ENCODE measurements around the gene HEATR5A.
"Not testable (repeated sequence)": the region's sequence is repeated elsewhere in the genome, so short reads cannot be mapped to it uniquely, and the experiment has no call there.

The HEATR5A gene

GRCh38 chr14:31363331-31364073, 56.8 kb downstream of the HEATR5A start:
- no peak overlapping the region for H3K9ac ChIP-seq (ENCODE audit: low read depth in 1 of 2, low read length in 2 of 2)
- no peak overlapping the region for H3K4me3 ChIP-seq (ENCODE audit: low read length in 2 of 2)
- no peaks in the 10 kb centered on the region for H3K27me3 ChIP-seq (ENCODE audit: control insufficient read depth in 2 of 2, insufficient read depth in 2 of 2, low read length in 2 of 2)
- no peaks in the 10 kb centered on the region for H3K9me3 ChIP-seq (ENCODE audit: control insufficient read depth in 2 of 2, low read length in 2 of 2)
- no peaks in the 10 kb centered on the region for H3K4me1 ChIP-seq (ENCODE audit: control insufficient read depth in 2 of 2, insufficient read depth in 2 of 2, low read length in 2 of 2)
- H3K36me3 ChIP-seq (ENCODE audit: control insufficient read depth in 2 of 2, insufficient read depth in 2 of 2, low read length in 2 of 2): peaks cover 18 to 29% of the 10 kb centered on the region in 2 donors
- no peak overlapping the region for H3K27ac ChIP-seq (ENCODE audit: low read depth in 2 of 2, low read length in 2 of 2)

- Histone ChIP-seq H3K27ac (ENCODE audit: low read depth in 2 of 2, low read length in 2 of 2) (no peak overlapping the region), H3K4me3 (ENCODE audit: low read length in 2 of 2) (no peak overlapping the region), H3K9ac (ENCODE audit: low read depth in 1 of 2, low read length in 2 of 2) (no peak overlapping the region), H3K9me3 (ENCODE audit: control insufficient read depth in 2 of 2, low read length in 2 of 2) (no peaks in the 10 kb centered on the region), H3K4me1 (ENCODE audit: control insufficient read depth in 2 of 2, insufficient read depth in 2 of 2, low read length in 2 of 2) (no peaks in the 10 kb centered on the region), H3K27me3 (ENCODE audit: control insufficient read depth in 2 of 2, insufficient read depth in 2 of 2, low read length in 2 of 2) (no peaks in the 10 kb centered on the region), H3K36me3 (ENCODE audit: control insufficient read depth in 2 of 2, insufficient read depth in 2 of 2, low read length in 2 of 2) (peaks cover 25 to 31% of the 10 kb centered on the region in 2 donors)
Observed at GRCh38 chr14:31362746-31363145, 57.6 kb downstream of the HEATR5A start.

GRCh38 chr14:31361761-31362160, 58.6 kb downstream of the HEATR5A start:
- not testable (repeated sequence) for H3K27ac ChIP-seq (ENCODE audit: low read depth in 2 of 2, low read length in 2 of 2); H3K9ac ChIP-seq (ENCODE audit: low read depth in 1 of 2, low read length in 2 of 2); H3K27me3 ChIP-seq (ENCODE audit: control insufficient read depth in 2 of 2, insufficient read depth in 2 of 2, low read length in 2 of 2); H3K4me3 ChIP-seq (ENCODE audit: low read length in 2 of 2); H3K9me3 ChIP-seq (ENCODE audit: control insufficient read depth in 2 of 2, low read length in 2 of 2); H3K4me1 ChIP-seq (ENCODE audit: control insufficient read depth in 2 of 2, insufficient read depth in 2 of 2, low read length in 2 of 2)
- H3K36me3 ChIP-seq (ENCODE audit: control insufficient read depth in 2 of 2, insufficient read depth in 2 of 2, low read length in 2 of 2): peaks cover 27 to 34% of the 10 kb centered on the region in 2 donors

- Histone ChIP-seq H3K9ac (ENCODE audit: low read depth in 1 of 2, low read length in 2 of 2) (no peak overlapping the region), H3K27ac (ENCODE audit: low read depth in 2 of 2, low read length in 2 of 2) (no peak overlapping the region), H3K36me3 (ENCODE audit: control insufficient read depth in 2 of 2, insufficient read depth in 2 of 2, low read length in 2 of 2) (peaks cover 27 to 34% of the 10 kb centered on the region in 2 donors), H3K27me3 (ENCODE audit: control insufficient read depth in 2 of 2, insufficient read depth in 2 of 2, low read length in 2 of 2) (no peaks in the 10 kb centered on the region), H3K9me3 (ENCODE audit: control insufficient read depth in 2 of 2, low read length in 2 of 2) (no peaks in the 10 kb centered on the region), H3K4me3 (ENCODE audit: low read length in 2 of 2) (no peak overlapping the region), H3K4me1 (ENCODE audit: control insufficient read depth in 2 of 2, insufficient read depth in 2 of 2, low read length in 2 of 2) (peaks cover 0 to 2% of the 10 kb centered on the region in 2 donors)
Observed at GRCh38 chr14:31360919-31361662, 59.3 kb downstream of the HEATR5A start.

- Histone ChIP-seq H3K4me1 (ENCODE audit: control insufficient read depth in 2 of 2, insufficient read depth in 2 of 2, low read length in 2 of 2) (peaks cover 0 to 4% of the 10 kb centered on the region in 2 donors), H3K27ac (ENCODE audit: low read depth in 2 of 2, low read length in 2 of 2) (no peak overlapping the region), H3K9ac (ENCODE audit: low read depth in 1 of 2, low read length in 2 of 2) (no peak overlapping the region), H3K36me3 (ENCODE audit: control insufficient read depth in 2 of 2, insufficient read depth in 2 of 2, low read length in 2 of 2) (peaks cover 15 to 28% of the 10 kb centered on the region in 2 donors), H3K9me3 (ENCODE audit: control insufficient read depth in 2 of 2, low read length in 2 of 2) (no peaks in the 10 kb centered on the region), H3K4me3 (ENCODE audit: low read length in 2 of 2) (no peak overlapping the region), H3K27me3 (ENCODE audit: control insufficient read depth in 2 of 2, insufficient read depth in 2 of 2, low read length in 2 of 2) (no peaks in the 10 kb centered on the region)
Observed at GRCh38 chr14:31357279-31357678, 63.1 kb downstream of the HEATR5A start.

GRCh38 chr14:31346097-31346496, 74.3 kb downstream of the HEATR5A start:
- Histone ChIP-seq H3K4me1 (ENCODE audit: control insufficient read depth in 2 of 2, insufficient read depth in 2 of 2, low read length in 2 of 2) (no peaks in the 10 kb centered on the region), H3K4me3 (ENCODE audit: low read length in 2 of 2) (no peak overlapping the region), H3K9me3 (ENCODE audit: control insufficient read depth in 2 of 2, low read length in 2 of 2) (no peaks in the 10 kb centered on the region), H3K9ac (ENCODE audit: low read depth in 1 of 2, low read length in 2 of 2) (no peak overlapping the region), H3K27me3 (ENCODE audit: control insufficient read depth in 2 of 2, insufficient read depth in 2 of 2, low read length in 2 of 2) (no peaks in the 10 kb centered on the region), H3K27ac (ENCODE audit: low read depth in 2 of 2, low read length in 2 of 2) (no peak overlapping the region), H3K36me3 (ENCODE audit: control insufficient read depth in 2 of 2, insufficient read depth in 2 of 2, low read length in 2 of 2) (peaks cover 26 to 33% of the 10 kb centered on the region in 2 donors)

GRCh38 chr14:31341280-31341679, 79.1 kb downstream of the HEATR5A start:
- Histone ChIP-seq H3K9ac (ENCODE audit: low read depth in 1 of 2, low read length in 2 of 2) (no peak overlapping the region), H3K9me3 (ENCODE audit: control insufficient read depth in 2 of 2, low read length in 2 of 2) (no peaks in the 10 kb centered on the region), H3K27me3 (ENCODE audit: control insufficient read depth in 2 of 2, insufficient read depth in 2 of 2, low read length in 2 of 2) (no peaks in the 10 kb centered on the region), H3K27ac (ENCODE audit: low read depth in 2 of 2, low read length in 2 of 2) (no peak overlapping the region), H3K36me3 (ENCODE audit: control insufficient read depth in 2 of 2, insufficient read depth in 2 of 2, low read length in 2 of 2) (peaks cover 20 to 21% of the 10 kb centered on the region in 2 donors), H3K4me1 (ENCODE audit: control insufficient read depth in 2 of 2, insufficient read depth in 2 of 2, low read length in 2 of 2) (no peaks in the 10 kb centered on the region), H3K4me3 (ENCODE audit: low read length in 2 of 2) (no peak overlapping the region)

- H3K4me3 ChIP-seq (ENCODE audit: low read length in 2 of 2): no peak overlapping the region
- H3K27ac ChIP-seq (ENCODE audit: low read depth in 2 of 2, low read length in 2 of 2): no peak overlapping the region
- H3K9me3 ChIP-seq (ENCODE audit: control insufficient read depth in 2 of 2, low read length in 2 of 2): no peaks in the 10 kb centered on the region
- no peak overlapping the region for H3K9ac ChIP-seq (ENCODE audit: low read depth in 1 of 2, low read length in 2 of 2)
- no peaks in the 10 kb centered on the region for H3K4me1 ChIP-seq (ENCODE audit: control insufficient read depth in 2 of 2, insufficient read depth in 2 of 2, low read length in 2 of 2)
- H3K27me3 ChIP-seq (ENCODE audit: control insufficient read depth in 2 of 2, insufficient read depth in 2 of 2, low read length in 2 of 2): no peaks in the 10 kb centered on the region
- H3K36me3 ChIP-seq (ENCODE audit: control insufficient read depth in 2 of 2, insufficient read depth in 2 of 2, low read length in 2 of 2): peaks cover 17 to 21% of the 10 kb centered on the region in 2 donors
Observed at GRCh38 chr14:31340297-31341063, 79.9 kb downstream of the HEATR5A start.

- Histone ChIP-seq H3K4me3 (ENCODE audit: low read length in 2 of 2) (no peak overlapping the region), H3K9me3 (ENCODE audit: control insufficient read depth in 2 of 2, low read length in 2 of 2) (no peaks in the 10 kb centered on the region), H3K9ac (ENCODE audit: low read depth in 1 of 2, low read length in 2 of 2) (no peak overlapping the region), H3K27me3 (ENCODE audit: control insufficient read depth in 2 of 2, insufficient read depth in 2 of 2, low read length in 2 of 2) (no peaks in the 10 kb centered on the region), H3K27ac (ENCODE audit: low read depth in 2 of 2, low read length in 2 of 2) (no peak overlapping the region), H3K36me3 (ENCODE audit: control insufficient read depth in 2 of 2, insufficient read depth in 2 of 2, low read length in 2 of 2) (peaks cover 13 to 16% of the 10 kb centered on the region in 2 donors), H3K4me1 (ENCODE audit: control insufficient read depth in 2 of 2, insufficient read depth in 2 of 2, low read length in 2 of 2) (no peaks in the 10 kb centered on the region)
Observed at GRCh38 chr14:31339743-31340142, 80.6 kb downstream of the HEATR5A start.

GRCh38 chr14:31337331-31337730, 83.0 kb downstream of the HEATR5A start:
- H3K27ac ChIP-seq (ENCODE audit: low read depth in 2 of 2, low read length in 2 of 2): no peak overlapping the region
- no peak overlapping the region for H3K9ac ChIP-seq (ENCODE audit: low read depth in 1 of 2, low read length in 2 of 2)
- H3K36me3 ChIP-seq (ENCODE audit: control insufficient read depth in 2 of 2, insufficient read depth in 2 of 2, low read length in 2 of 2): peaks cover 10 to 11% of the 10 kb centered on the region in 2 donors
- no peak overlapping the region for H3K4me3 ChIP-seq (ENCODE audit: low read length in 2 of 2)
- no peaks in the 10 kb centered on the region for H3K4me1 ChIP-seq (ENCODE audit: control insufficient read depth in 2 of 2, insufficient read depth in 2 of 2, low read length in 2 of 2)
- no peaks in the 10 kb centered on the region for H3K27me3 ChIP-seq (ENCODE audit: control insufficient read depth in 2 of 2, insufficient read depth in 2 of 2, low read length in 2 of 2)
- H3K9me3 ChIP-seq (ENCODE audit: control insufficient read depth in 2 of 2, low read length in 2 of 2): no peaks in the 10 kb centered on the region
